ENCODE data around the gene DCC. TPM values are rescaled to one million over a fixed set of nuclear protein-coding genes. Genes with fewer than 3 reads are reported as not detected.

The DCC gene
- total RNA-seq, 1 donor from 2014 or later: 0.24 TPM

DNA sequence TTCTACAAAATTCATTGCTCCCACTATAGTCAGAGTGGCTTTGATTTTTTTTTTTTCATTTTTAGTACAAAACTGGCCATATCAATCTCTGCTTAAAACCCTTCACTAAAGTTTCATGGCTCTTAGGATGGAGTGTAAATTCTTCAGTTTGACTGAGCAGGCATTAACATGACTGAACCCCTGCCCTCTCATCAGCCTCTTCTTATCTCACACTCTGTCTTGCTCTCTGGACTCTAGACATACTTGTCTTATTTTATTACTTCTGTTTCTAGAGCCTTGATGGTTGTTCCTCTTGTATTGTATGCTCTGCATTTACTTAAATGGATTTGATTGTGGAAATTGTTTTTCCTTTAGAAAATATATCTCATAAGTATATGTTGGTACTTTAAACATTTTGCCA is 272.4 kb downstream of the DCC start:
- Mint-ChIP-seq H3K36me3 (ENCODE audit: unreplicated experiment) (no peaks in the 10 kb centered on the region), H3K4me1 (ENCODE audit: unreplicated experiment) (no peaks in the 10 kb centered on the region), H3K27me3 (ENCODE audit: unreplicated experiment) (no peaks in the 10 kb centered on the region), H3K4me3 (ENCODE audit: unreplicated experiment) (no peak overlapping the region), H3K9me3 (ENCODE audit: unreplicated experiment) (no peaks in the 10 kb centered on the region), H3K27ac (ENCODE audit: unreplicated experiment) (no peak overlapping the region)
- TF ChIP-seq, protein P1, sequence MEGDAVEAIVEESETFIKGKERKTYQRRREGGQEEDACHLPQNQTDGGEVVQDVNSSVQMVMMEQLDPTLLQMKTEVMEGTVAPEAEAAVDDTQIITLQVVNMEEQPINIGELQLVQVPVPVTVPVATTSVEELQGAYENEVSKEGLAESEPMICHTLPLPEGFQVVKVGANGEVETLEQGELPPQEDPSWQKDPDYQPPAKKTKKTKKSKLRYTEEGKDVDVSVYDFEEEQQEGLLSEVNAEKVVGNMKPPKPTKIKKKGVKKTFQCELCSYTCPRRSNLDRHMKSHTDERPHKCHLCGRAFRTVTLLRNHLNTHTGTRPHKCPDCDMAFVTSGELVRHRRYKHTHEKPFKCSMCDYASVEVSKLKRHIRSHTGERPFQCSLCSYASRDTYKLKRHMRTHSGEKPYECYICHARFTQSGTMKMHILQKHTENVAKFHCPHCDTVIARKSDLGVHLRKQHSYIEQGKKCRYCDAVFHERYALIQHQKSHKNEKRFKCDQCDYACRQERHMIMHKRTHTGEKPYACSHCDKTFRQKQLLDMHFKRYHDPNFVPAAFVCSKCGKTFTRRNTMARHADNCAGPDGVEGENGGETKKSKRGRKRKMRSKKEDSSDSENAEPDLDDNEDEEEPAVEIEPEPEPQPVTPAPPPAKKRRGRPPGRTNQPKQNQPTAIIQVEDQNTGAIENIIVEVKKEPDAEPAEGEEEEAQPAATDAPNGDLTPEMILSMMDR (IDR thresholded peaks at IDR 0.05): no peak
- DNase-seq (ENCODE audit: extremely low spot score, unreplicated experiment): no peak

DNA sequence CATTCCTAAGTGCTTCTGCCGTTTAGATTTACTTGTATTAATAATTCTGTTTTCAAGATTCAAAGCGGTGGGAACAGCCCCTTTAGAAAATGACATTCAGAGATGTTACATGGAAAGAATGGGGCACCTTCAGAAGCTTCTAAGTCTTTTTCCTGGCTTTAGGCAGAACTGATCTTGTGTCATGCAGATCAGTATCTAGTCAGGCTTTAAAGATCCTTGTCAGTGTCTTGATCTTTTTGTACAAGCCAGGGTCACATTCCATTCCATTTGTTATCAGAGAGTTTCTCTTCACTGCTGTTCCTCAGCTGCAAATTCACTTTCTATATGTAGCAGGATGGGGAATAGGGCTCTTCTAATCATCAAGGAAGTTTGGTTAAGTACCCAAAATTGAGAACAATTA is 275.3 kb downstream of the DCC start:
- H3K9me3 Mint-ChIP-seq (ENCODE audit: unreplicated experiment): no peaks in the 10 kb centered on the region
- no peak overlapping the region for H3K27ac Mint-ChIP-seq (ENCODE audit: unreplicated experiment)
- no peaks in the 10 kb centered on the region for H3K27me3 Mint-ChIP-seq (ENCODE audit: unreplicated experiment)
- H3K36me3 Mint-ChIP-seq (ENCODE audit: unreplicated experiment): no peaks in the 10 kb centered on the region
- TF ChIP-seq, protein P1 (IDR thresholded peaks at IDR 0.05): no peak
- H3K4me3 Mint-ChIP-seq (ENCODE audit: unreplicated experiment): no peak overlapping the region
- DNase-seq (ENCODE audit: extremely low spot score, unreplicated experiment): no peak
- H3K4me1 Mint-ChIP-seq (ENCODE audit: unreplicated experiment): no peaks in the 10 kb centered on the region

DNA sequence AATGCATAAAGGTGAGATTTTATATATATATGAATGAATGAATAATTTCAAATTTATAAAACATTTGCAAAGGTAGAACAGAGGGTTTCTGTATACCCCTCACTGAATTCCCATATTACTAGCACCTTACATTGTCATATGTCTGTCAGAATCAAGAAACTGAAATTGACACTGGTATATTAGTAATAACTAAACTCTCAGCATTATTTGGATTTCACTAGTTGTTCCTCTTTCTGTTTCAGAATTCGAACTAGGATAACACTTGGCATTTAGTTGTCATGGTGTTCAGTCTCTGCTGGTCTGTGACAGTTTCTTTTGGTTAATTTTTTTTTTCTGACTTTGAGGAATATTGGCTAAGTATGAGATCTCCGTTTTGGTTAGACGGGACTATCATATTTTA is 275.9 kb downstream of the DCC start:
- TF ChIP-seq, protein P1 (IDR thresholded peaks at IDR 0.05): no peak
- H3K36me3 Mint-ChIP-seq (ENCODE audit: unreplicated experiment): no peaks in the 10 kb centered on the region
- H3K4me3 Mint-ChIP-seq (ENCODE audit: unreplicated experiment): no peak overlapping the region
- no peaks in the 10 kb centered on the region for H3K9me3 Mint-ChIP-seq (ENCODE audit: unreplicated experiment)
- H3K27ac Mint-ChIP-seq (ENCODE audit: unreplicated experiment): no peak overlapping the region
- DNase-seq (ENCODE audit: extremely low spot score, unreplicated experiment): no peak
- H3K27me3 Mint-ChIP-seq (ENCODE audit: unreplicated experiment): no peaks in the 10 kb centered on the region
- no peaks in the 10 kb centered on the region for H3K4me1 Mint-ChIP-seq (ENCODE audit: unreplicated experiment)

DNA sequence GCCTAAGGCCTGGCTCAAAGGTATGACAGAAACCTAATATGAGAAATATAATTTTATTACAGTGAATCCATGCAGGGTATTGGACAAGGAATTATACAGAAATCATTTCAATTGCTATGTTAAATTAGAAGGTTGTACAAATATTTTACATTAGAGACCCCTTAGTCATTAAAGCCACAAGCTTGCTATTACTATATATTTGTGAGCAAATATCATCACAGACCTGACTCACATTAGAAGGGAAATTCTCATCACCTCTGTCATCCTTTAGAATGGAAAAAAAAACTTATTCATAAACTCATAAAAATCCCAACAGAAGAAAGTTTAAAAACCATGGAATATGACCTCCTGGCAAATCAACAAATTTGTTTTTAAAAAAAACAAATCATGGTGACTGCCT is 277.9 kb downstream of the DCC start:
- H3K4me1 Mint-ChIP-seq (ENCODE audit: unreplicated experiment): no peaks in the 10 kb centered on the region
- no peaks in the 10 kb centered on the region for H3K27me3 Mint-ChIP-seq (ENCODE audit: unreplicated experiment)
- DNase-seq (ENCODE audit: extremely low spot score, unreplicated experiment): no peak
- no peaks in the 10 kb centered on the region for H3K9me3 Mint-ChIP-seq (ENCODE audit: unreplicated experiment)
- no peak overlapping the region for H3K4me3 Mint-ChIP-seq (ENCODE audit: unreplicated experiment)
- no peak overlapping the region for H3K27ac Mint-ChIP-seq (ENCODE audit: unreplicated experiment)
- H3K36me3 Mint-ChIP-seq (ENCODE audit: unreplicated experiment): no peaks in the 10 kb centered on the region
- TF ChIP-seq, protein P1 (IDR thresholded peaks at IDR 0.05): no peak

DNA sequence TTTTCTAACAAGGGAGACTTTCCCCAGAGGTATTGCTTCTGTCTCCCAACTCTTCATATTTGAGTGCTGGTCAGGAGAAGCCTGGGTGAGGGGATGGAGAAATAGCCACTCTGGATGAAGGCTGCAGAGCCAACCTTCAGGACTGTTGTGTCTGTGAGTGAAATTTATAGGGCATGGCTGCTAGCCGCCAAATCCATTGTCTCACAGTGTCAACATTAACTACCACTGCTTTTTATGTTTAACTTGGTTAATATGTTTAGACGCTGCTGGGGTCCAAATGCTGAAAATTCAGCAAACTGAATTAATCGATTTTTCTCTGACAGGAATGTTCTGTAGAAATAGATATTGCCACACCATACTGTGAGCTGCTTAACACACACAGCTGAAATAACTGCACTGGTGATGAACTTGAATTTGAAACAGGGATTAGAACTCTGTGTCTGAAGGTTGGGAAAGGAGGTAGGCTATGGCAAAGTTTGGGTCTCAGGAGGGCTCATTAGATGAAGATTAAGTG is 281.0 kb downstream of the DCC start:
- TF ChIP-seq, protein P1 (IDR thresholded peaks at IDR 0.05): no peak
- Mint-ChIP-seq H3K4me3 (ENCODE audit: unreplicated experiment) (no peak overlapping the region), H3K27ac (ENCODE audit: unreplicated experiment) (no peak overlapping the region), H3K4me1 (ENCODE audit: unreplicated experiment) (no peaks in the 10 kb centered on the region), H3K9me3 (ENCODE audit: unreplicated experiment) (peaks cover 9% of the 10 kb centered on the region), H3K27me3 (ENCODE audit: unreplicated experiment) (no peaks in the 10 kb centered on the region), H3K36me3 (ENCODE audit: unreplicated experiment) (no peaks in the 10 kb centered on the region)
- DNase-seq (ENCODE audit: extremely low spot score, unreplicated experiment): no peak
